Measurements from ENCODE around the gene ENTPD2.
A peak's percentile ranks its signal among the peaks of the same experiment; 100 is the strongest.

The ENTPD2 gene

DNA sequence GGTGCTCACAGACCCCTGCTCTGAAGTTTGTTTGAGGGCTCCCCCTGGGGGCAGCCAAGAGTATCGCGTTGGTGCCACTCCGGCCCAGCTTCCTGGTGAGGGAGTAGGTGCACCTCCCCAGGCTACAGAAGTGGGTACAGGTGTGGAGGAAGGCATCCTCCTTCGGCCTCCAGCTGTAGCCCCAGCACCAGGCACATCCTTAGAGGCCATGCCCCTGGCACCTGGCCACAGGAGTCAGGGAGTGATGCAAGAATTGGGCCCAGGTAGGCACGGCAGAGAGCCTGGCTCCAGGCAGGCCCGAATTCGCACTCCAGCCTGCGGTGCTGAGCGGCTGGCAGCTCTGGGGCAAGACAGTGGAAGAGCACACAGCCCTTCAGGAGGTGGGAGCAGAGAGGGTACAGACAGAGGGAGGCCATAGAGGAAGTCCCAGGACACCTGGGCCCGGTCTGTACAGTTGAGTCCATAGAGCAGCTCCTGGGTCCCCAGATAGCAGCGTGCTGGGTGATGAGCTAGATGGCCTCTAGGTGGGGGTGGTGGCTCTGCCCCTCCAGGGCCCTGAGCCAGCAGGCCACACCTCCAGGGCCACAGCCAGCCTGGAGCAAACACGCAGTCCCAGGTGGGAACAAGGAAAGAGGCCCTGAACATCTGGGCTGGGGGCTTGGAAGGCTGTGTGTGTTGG, 14.1 kb upstream of the ENTPD2 start:
- Histone ChIP-seq H3K9ac (no peak overlapping the region), H3K27me3 (ENCODE audit: control insufficient read depth, insufficient read depth, low read length) (no peaks in the 10 kb centered on the region), H3K4me2 (ENCODE audit: low read length) (no peak overlapping the region)

DNA sequence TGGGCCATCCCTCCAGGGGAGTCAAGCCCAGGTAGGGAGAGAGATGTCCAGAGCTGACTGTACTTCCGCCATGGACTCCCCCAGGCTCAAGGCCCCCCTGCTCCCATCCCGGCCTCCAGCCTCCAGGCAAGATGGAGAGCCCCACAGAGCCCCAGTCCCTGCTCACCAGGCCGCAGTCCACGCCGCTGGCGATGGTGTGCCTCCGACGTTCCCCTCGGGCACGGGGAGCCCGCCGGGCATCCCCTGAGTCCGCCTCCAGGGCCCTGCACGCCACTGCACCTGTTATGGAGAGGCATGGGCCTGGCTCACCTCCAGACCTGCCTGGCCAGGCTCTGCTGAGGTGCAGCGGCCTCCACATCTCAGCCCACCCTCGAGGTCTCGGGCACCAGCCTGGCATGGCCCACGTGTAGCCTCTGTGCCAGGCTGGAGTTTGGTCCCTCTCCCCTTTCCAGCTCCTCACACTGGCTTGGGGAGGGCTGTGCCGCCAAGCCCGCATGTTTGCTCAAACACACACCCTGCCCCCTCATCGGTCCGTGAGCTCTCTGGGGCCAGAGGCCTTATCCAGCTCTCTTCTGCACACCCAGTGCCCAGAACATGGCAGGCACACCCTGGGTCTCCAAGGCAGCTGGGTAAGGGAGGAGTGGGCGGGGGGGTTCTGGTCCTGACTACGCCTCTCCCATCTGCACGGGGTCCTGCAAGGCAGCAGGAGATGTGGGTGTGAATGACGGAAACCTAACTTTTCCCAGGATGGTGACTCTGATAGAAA, 12.4 kb upstream of the ENTPD2 start:
- TF ChIP-seq, protein P1, sequence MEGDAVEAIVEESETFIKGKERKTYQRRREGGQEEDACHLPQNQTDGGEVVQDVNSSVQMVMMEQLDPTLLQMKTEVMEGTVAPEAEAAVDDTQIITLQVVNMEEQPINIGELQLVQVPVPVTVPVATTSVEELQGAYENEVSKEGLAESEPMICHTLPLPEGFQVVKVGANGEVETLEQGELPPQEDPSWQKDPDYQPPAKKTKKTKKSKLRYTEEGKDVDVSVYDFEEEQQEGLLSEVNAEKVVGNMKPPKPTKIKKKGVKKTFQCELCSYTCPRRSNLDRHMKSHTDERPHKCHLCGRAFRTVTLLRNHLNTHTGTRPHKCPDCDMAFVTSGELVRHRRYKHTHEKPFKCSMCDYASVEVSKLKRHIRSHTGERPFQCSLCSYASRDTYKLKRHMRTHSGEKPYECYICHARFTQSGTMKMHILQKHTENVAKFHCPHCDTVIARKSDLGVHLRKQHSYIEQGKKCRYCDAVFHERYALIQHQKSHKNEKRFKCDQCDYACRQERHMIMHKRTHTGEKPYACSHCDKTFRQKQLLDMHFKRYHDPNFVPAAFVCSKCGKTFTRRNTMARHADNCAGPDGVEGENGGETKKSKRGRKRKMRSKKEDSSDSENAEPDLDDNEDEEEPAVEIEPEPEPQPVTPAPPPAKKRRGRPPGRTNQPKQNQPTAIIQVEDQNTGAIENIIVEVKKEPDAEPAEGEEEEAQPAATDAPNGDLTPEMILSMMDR (IDR thresholded peaks at IDR 0.05) = no peak
- H3K79me2 ChIP-seq = no peaks in the 10 kb centered on the region
- H3K27ac ChIP-seq = no peak overlapping the region
- H3K27me3 ChIP-seq (ENCODE audit: control insufficient read depth, insufficient read depth, low read length) = no peaks in the 10 kb centered on the region
- no peak overlapping the region for H3K4me2 ChIP-seq (ENCODE audit: low read length)
- no peak overlapping the region for H3K4me3 ChIP-seq (ENCODE audit: low read depth, low read length)
- no peak overlapping the region for H2AFZ ChIP-seq
- H3K9ac ChIP-seq = no peak overlapping the region
- H3K4me1 ChIP-seq = peaks cover 2% of the 10 kb centered on the region
- no peaks in the 10 kb centered on the region for H3K9me3 ChIP-seq (ENCODE audit: control insufficient read depth, low read length)
- no peaks in the 10 kb centered on the region for H3K36me3 ChIP-seq (ENCODE audit: control insufficient read depth, insufficient read depth, low read length)

More for the DNA sequence above, 14.1 kb upstream of the ENTPD2 start:
- Histone ChIP-seq H2AFZ (no peak overlapping the region), H3K27ac (no peak overlapping the region), H3K4me1 (peaks cover 2% of the 10 kb centered on the region), H3K4me3 (ENCODE audit: low read depth, low read length) (no peak overlapping the region), H3K9me3 (ENCODE audit: control insufficient read depth, low read length) (no peaks in the 10 kb centered on the region), H3K36me3 (ENCODE audit: control insufficient read depth, insufficient read depth, low read length) (no peaks in the 10 kb centered on the region), H3K79me2 (no peaks in the 10 kb centered on the region)
- TF ChIP-seq, protein P1 (IDR thresholded peaks at IDR 0.05) = peak; percentile 56

DNA sequence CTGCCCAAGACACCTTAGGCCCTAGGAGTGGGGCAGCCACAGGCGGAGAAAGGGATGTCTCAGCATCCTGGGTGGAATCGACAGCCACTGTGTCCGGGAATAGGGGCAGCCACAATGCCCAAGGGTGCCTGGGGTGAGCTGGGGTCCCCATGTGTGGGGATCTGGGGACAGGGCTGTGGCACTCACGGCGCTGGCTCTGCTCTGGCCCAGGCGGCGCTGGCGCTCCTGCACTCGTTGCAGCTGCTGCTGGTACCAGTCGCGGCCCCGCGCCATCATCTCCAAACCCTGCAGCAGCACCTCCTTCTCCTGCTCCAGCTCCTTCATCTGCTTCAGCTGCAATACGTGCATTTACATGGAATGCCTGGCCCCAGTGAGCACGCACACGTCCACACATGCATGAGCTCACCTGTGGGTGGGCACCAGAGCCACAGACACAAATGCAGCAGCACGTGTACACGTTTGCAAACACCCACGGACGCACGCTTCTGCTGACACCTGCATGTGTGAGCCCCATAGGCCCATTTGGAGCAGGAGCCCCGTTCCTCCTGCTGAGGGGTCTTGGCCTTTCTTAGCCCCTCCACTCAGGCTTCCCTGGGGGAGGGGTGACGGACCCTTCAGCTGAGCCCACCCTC, 11.6 kb upstream of the ENTPD2 start:
- Histone ChIP-seq H3K4me1 (no peaks in the 10 kb centered on the region), H3K27me3 (ENCODE audit: control insufficient read depth, insufficient read depth, low read length) (no peaks in the 10 kb centered on the region), H3K27ac (no peak overlapping the region), H3K9me3 (ENCODE audit: control insufficient read depth, low read length) (no peaks in the 10 kb centered on the region), H3K9ac (no peak overlapping the region), H2AFZ (no peak overlapping the region), H3K4me3 (ENCODE audit: low read depth, low read length) (no peak overlapping the region), H3K79me2 (no peaks in the 10 kb centered on the region), H3K4me2 (ENCODE audit: low read length) (no peak overlapping the region), H3K36me3 (ENCODE audit: control insufficient read depth, insufficient read depth, low read length) (no peaks in the 10 kb centered on the region)
- TF ChIP-seq, protein P1 (IDR thresholded peaks at IDR 0.05) = no peak

DNA sequence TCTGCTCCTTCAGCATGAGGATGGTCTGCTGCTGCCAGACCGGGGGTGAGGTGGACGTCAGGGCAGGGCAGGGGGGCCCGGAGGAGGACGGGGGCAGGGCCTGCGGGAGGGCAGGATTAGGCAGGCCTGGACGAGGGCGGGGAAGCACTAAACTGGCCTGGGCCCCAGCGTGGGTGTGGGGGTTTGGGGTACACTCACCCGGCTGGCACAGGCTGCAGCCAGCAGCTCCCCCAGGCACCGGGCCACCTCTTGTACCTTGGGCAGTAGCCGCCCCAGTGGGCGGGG, 11.0 kb upstream of the ENTPD2 start:
- H2AFZ ChIP-seq = no peak overlapping the region
- H3K9me3 ChIP-seq (ENCODE audit: control insufficient read depth, low read length) = no peaks in the 10 kb centered on the region
- H3K36me3 ChIP-seq (ENCODE audit: control insufficient read depth, insufficient read depth, low read length) = no peaks in the 10 kb centered on the region
- H3K4me1 ChIP-seq = no peaks in the 10 kb centered on the region
- H3K4me3 ChIP-seq (ENCODE audit: low read depth, low read length) = no peak overlapping the region
- no peaks in the 10 kb centered on the region for H3K27me3 ChIP-seq (ENCODE audit: control insufficient read depth, insufficient read depth, low read length)
- H3K4me2 ChIP-seq (ENCODE audit: low read length) = no peak overlapping the region
- H3K9ac ChIP-seq = no peak overlapping the region
- no peak overlapping the region for H3K27ac ChIP-seq
- TF ChIP-seq, protein P1 (IDR thresholded peaks at IDR 0.05) = no peak
- H3K79me2 ChIP-seq = no peaks in the 10 kb centered on the region

Measured in parathyroid adenoma (tissue), 2 donors.